HepG2 (cell line): ENCODE data around the gene EEA1.

Source experiments
- EZH2 ChIP-seq: conservative IDR thresholded peaks from 2 replicates; pipeline ENCODE4 v1.6.1; 2012; ENCODE audit warnings: mild to moderate bottlenecking, low read depth, low read length, moderate library complexity
- FOSL1 ChIP-seq: sonication (generic); formaldehyde crosslinking; IDR thresholded peaks from 2 replicates; pipeline ENCODE4 v1.9.0; 2021; ENCODE audit warnings: missing genetic modification reagents, borderline replicate concordance
- NR2C2 ChIP-seq: sonication (generic); formaldehyde crosslinking; IDR thresholded peaks from 2 replicates; pipeline ENCODE4 v1.4.0; 2020; ENCODE audit warnings: missing genetic modification reagents, mild to moderate bottlenecking, moderate library complexity, borderline replicate concordance
- POLR2A ChIP-seq, 2 experiments: IDR thresholded peaks; 2 replicates each; pipeline ENCODE4 v1.6.1; 2011; ENCODE audit warnings: low read depth in 2 of 2, low read length in 2 of 2, mild to moderate bottlenecking in 1 of 2, moderate library complexity in 1 of 2; ENCODE audit not compliant: insufficient read depth in 1 of 2
- SMARCC2 ChIP-seq: fragments of 450-650 bp; IDR thresholded peaks from 2 replicates; pipeline ENCODE4 v1.6.1; 2017; ENCODE audit warnings: antibody characterized with exemption, mild to moderate bottlenecking
- TF ChIP-seq, protein P1 (sequence below): sonication (generic); formaldehyde crosslinking; IDR thresholded peaks from 2 replicates; pipeline ENCODE4 v1.9.0; 2022; ENCODE audit warnings: missing genetic modification reagents, mild to moderate bottlenecking, borderline replicate concordance
- TF ChIP-seq, protein P2 (sequence below), 2 experiments: sonication (generic) in 1 of 2; formaldehyde crosslinking in 1 of 2; IDR thresholded peaks; 2 replicates each; pipeline versions ENCODE4 v1.4.0 to v1.6.1; 2018 to 2020; ENCODE audit warnings: missing genetic modification reagents in 2 of 2, borderline replicate concordance in 1 of 2, low read depth in 1 of 2, mild to moderate bottlenecking in 1 of 2, missing biosample characterization in 1 of 2
- TF ChIP-seq, protein P3 (sequence below): sonication (generic); formaldehyde crosslinking; IDR thresholded peaks from 2 replicates; pipeline ENCODE4 v1.9.0; 2022; ENCODE audit warnings: low read depth, missing genetic modification reagents

DNA sequence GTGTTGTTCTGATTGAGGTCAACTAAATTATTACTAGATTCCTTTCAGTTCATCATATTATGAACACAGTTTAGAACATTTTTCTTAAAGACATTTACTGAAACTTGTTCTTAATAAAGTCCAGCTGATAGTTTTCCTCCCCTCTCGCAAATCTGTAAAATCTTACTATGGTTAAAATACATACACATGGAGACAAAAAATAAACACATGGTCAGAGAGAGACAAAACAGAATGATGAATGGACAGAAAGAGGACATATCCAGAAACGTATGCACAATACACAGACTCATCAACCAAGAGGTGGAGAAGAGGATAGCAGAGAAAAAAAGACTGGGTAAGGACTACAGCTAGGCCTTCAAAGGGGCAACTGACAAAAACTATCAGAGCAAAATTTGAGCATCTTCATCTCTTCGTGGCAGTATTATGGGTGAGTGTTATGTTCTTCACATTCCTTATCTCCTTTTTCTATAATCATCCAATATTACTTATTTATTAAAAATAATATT, 38.4 kb downstream of the EEA1 start:
- TF ChIP-seq, protein P1, sequence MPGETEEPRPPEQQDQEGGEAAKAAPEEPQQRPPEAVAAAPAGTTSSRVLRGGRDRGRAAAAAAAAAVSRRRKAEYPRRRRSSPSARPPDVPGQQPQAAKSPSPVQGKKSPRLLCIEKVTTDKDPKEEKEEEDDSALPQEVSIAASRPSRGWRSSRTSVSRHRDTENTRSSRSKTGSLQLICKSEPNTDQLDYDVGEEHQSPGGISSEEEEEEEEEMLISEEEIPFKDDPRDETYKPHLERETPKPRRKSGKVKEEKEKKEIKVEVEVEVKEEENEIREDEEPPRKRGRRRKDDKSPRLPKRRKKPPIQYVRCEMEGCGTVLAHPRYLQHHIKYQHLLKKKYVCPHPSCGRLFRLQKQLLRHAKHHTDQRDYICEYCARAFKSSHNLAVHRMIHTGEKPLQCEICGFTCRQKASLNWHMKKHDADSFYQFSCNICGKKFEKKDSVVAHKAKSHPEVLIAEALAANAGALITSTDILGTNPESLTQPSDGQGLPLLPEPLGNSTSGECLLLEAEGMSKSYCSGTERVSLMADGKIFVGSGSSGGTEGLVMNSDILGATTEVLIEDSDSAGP (CRISPR knock-in tag) = no peak
- TF ChIP-seq NR2C2 (CRISPR knock-in tag) (no peak), EZH2 (no peak), POLR2A (IDR thresholded peaks at IDR 0.05; ENCODE audit: insufficient read depth in 1 of 2, low read depth in 2 of 2, low read length in 2 of 2) (no peak), SMARCC2 (no peak), FOSL1 (no peak)
- TF ChIP-seq, protein P2, sequence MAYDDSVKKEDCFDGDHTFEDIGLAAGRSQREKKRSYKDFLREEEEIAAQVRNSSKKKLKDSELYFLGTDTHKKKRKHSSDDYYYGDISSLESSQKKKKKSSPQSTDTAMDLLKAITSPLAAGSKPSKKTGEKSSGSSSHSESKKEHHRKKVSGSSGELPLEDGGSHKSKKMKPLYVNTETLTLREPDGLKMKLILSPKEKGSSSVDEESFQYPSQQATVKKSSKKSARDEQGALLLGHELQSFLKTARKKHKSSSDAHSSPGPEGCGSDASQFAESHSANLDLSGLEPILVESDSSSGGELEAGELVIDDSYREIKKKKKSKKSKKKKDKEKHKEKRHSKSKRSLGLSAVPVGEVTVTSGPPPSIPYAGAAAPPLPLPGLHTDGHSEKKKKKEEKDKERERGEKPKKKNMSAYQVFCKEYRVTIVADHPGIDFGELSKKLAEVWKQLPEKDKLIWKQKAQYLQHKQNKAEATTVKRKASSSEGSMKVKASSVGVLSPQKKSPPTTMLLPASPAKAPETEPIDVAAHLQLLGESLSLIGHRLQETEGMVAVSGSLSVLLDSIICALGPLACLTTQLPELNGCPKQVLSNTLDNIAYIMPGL (CRISPR knock-in tag; IDR thresholded peaks at IDR 0.05; ENCODE audit: borderline replicate concordance in 1 of 2, low read depth in 1 of 2) = no peak
- TF ChIP-seq, protein P3, sequence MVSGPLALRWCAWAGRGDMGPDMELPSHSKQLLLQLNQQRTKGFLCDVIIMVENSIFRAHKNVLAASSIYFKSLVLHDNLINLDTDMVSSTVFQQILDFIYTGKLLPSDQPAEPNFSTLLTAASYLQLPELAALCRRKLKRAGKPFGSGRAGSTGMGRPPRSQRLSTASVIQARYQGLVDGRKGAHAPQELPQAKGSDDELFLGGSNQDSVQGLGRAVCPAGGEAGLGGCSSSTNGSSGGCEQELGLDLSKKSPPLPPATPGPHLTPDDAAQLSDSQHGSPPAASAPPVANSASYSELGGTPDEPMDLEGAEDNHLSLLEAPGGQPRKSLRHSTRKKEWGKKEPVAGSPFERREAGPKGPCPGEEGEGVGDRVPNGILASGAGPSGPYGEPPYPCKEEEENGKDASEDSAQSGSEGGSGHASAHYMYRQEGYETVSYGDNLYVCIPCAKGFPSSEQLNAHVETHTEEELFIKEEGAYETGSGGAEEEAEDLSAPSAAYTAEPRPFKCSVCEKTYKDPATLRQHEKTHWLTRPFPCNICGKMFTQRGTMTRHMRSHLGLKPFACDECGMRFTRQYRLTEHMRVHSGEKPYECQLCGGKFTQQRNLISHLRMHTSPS (CRISPR knock-in tag) = no peak
